NCI-H187 treated with DMSO at 0.1 percent for 48 hours (cell line): ENCODE results near the gene BPIFB6.

ENCODE experiments used
- DNase-seq: peaks from one replicate; lab custom pipeline; 2025; lab: John Stamatoyannopoulos, UW

Gene BPIFB6

GRCh38 chr20:33002087-33002808, 29.2 kb upstream of the BPIFB6 start:
- no peak for DNase-seq

- DNase-seq: no peak
These were observed 27.2 kb upstream of the BPIFB6 start, which contains the start of gene SUN5 for GRCh38 chr20:33004141-33004751. TSS of gene SUN5 (minus strand) at chr20:33004433. CDS start at chr20:33004340, 93 bp downstream.

- DNase-seq: no peak
These were observed 26.3 kb upstream of the BPIFB6 start for GRCh38 chr20:33005132-33005566.

- DNase-seq: no peak
These were observed 25.3 kb upstream of the BPIFB6 start for GRCh38 chr20:33005908-33006775.

- DNase-seq: no peak
These were observed 24.6 kb upstream of the BPIFB6 start for GRCh38 chr20:33006776-33007375.

- no peak for DNase-seq
These were observed 23.8 kb upstream of the BPIFB6 start, which contains the start of gene BPIFB2 for GRCh38 chr20:33007376-33008335. TSS of gene BPIFB2 (plus strand) at chr20:33007704. CDS start at chr20:33008575, 871 bp downstream.

GRCh38 chr20:33008336-33009213, 22.9 kb upstream of the BPIFB6 start:
- no peak for DNase-seq

GRCh38 chr20:33009214-33010132, 22.0 kb upstream of the BPIFB6 start:
- no peak for DNase-seq

- DNase-seq: no peak
These were observed 21.3 kb upstream of the BPIFB6 start for GRCh38 chr20:33010133-33010504.

GRCh38 chr20:33010674-33011449, 20.6 kb upstream of the BPIFB6 start:
- DNase-seq: no peak

- no peak for DNase-seq
These were observed 18.9 kb upstream of the BPIFB6 start for GRCh38 chr20:33012327-33013189.

GRCh38 chr20:33013701-33014326, 17.6 kb upstream of the BPIFB6 start:
- DNase-seq: no peak

- no peak for DNase-seq
These were observed 16.9 kb upstream of the BPIFB6 start for GRCh38 chr20:33014336-33015113.

- no peak for DNase-seq
These were observed 16.3 kb upstream of the BPIFB6 start for GRCh38 chr20:33015114-33015484.

GRCh38 chr20:33015700-33016580, 15.5 kb upstream of the BPIFB6 start:
- DNase-seq: no peak
